COLO668 (cell line): ENCODE results near the gene TDRD10.

Experiments
- DNase-seq: peaks from one replicate; lab custom pipeline; 2025; ENCODE audit not compliant: unreplicated experiment; lab: John Stamatoyannopoulos, UW

The TDRD10 gene

DNA sequence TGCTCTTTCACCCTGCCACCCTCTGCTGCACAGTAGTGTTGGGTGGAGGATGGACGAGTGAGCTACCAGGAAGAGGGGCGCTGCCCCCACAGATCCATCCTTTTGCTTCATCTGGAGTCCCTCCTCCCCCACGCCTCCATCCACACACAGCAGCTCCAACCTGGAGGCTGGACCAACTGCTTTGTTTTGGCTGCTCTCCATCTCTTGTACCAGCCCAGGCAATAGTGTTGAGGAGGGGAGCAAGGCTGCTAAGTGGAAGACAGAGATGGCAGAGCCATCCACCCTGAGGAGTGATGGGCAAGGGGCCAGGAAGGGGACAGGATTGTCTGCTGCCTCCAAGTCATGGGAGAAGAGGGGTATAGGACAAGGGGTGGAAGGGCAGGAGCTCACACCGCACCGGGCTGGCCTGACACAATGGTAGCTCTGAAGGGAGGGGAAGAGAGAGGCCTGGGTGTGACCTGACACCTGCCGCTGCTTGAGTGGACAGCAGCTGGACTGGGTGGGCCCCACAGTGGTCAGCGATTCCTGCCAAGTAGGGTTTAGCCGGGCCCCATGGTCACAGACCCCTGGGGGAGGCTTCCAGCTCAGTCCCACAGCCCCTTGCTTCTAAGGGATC lies 74.0 kb downstream of the TDRD10 start:
- no peak for DNase-seq

DNA sequence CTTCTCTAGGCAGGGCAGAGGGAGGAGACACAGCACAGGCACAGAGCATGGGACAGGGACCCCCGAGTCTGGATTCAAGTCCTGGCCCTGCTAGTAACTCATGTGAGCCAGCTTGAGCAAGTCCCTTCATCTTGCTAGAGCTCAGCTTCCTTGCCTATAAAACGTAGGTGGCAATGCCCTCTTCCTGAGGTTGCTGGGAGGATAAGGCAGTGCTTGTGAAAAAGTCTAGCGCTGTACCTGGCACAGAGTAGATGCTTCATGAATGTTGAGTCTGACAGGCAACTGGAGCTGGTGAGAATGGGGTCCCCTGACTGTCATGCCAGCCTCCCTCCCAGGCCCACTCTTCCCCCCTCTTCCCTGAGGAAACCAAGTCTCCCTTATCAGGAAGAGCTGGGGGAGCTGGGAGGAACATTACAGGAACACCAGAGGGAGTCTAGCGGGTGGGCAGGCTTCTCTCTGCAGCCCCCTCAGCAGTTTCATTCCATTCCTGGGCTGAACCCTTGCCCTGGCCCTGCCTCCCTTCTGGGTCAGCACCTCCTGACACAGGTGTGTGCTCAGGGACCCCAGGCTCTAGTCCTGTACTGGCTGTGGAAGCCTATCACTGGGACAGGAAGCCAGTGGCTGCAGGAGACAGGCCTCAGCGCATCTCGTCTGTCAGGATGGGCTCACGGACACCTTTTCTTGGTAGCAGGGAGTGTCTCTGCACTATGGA lies 75.5 kb downstream of the TDRD10 start:
- no peak for DNase-seq

DNA sequence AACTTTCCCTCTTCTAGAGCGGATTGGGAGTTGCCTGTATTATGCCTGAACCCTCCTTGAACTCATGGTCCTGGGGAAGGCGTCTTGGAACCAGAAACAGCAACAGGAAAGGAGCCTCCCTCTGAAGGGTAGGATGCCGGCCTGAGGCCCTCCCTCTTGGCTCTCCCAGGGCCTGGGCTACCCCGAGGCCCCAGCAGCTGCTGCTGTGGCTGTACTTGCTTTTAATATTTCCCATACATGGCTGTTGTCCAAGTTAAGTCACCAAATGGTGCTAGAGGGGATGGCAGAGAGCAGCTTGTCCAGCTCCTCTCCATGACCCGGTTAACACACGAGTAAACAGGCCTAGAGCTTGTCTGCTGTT lies 76.0 kb downstream of the TDRD10 start:
- no peak for DNase-seq

DNA sequence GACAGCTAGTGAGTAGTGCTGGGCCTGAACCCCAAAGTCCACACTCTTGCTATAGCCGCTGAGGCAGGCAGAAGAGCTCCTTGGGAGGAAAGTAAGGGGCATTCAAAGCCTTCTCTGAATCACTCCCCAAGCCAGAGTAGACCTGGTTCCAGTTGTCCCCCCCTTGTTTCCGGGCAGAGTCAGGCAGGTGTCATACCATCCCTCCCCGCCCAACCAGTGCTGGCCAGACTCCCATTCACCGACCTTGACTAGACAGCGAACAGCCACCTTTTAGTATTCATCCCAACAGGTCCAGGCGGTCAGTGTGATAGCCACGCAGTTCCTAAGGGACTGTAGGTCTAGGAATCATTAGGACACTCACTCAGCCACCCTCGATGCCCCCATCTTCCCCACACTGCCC lies 77.4 kb downstream of the TDRD10 start:
- DNase-seq: no peak

DNA sequence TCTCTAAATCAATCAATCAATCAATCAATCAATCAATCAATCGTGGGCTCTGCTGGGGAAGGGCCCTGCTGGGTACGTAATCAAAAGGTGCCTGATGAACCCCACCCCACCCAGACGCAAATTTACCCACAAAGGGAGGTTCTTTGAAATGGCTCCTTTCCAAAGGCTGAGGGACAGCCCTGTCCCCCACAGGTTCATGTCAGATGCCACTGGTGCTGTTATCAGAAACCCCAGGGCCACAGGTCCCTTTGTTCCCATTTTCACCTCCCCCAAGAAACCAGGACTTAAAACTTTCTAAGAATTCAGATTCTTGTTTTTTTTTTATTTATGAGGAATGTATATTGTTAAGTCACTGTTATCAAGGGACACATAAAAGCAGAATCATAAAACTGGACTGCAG lies 79.7 kb downstream of the TDRD10 start:
- DNase-seq: no peak

DNA sequence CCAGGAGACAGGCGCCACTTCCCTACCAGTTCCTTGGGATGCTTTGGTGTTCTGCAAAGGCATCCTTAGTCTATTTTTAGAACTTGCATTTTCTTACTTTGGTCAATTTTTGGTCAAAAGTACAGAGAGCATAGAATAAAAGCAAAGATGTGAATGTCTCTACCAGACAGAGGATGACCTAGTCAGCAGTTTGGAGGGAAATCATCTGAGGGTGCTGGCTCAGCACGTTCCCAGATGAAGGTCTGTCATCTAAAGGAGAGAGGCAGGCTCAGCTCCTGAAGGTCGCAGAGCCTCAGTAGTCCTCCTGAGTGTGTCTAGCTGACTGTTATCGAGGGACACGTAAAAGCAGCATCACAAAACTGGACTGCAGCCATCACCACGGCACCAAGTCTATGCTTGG lies 80.9 kb downstream of the TDRD10 start:
- DNase-seq: no peak

DNA sequence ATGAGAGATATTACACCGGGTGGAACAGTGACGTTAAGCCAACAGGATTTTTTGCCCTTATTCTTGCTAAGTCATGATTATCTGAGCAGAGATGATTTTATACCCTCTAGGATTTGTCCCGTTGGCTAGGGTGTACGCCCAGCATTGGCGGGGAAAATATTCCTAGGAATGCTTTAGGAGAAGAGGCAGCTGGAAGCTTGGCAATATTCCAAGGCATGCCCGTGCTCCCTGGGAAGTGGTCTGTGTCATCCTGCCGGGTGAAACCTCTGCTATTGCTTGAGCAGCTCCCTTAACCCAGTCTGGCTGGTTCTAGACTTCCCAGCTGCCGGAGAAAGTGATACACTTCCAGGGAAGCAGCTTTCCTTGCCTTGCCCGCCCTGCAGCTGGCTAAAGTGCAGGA lies 81.8 kb downstream of the TDRD10 start:
- no peak for DNase-seq

DNA sequence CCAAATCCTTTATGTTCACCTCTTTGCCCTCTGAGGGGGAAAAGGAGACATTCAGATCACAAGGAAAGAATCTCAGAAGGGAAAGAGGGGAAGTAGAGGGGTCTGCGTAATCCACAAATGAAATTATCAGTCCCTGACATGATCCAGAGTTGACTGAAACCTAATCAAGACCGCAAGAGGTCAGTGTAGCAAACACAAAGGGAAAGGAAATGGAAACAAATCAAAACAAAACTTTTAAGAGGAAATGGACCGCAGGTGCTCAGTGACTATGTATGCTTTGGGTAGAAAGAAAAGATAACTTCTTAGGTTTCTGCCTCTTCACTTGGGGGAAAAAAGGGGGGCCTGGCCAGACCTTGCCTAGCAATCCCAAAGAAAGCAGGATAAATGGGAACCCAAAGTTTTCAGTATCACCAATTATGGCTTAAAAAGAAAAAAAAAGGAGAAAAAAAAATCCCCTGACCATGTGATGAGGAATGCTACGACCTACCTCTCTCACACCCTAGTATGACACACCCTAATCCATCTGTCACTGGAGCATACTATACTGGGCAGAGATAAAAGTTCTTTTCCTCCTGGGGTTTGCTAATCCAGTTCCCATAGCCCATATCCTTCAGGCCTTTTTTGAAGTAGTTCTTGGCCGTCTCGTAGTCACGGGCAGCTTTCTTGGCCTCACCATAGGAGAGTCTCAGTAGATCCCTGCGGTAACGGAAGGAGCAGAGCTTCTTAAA lies 82.4 kb downstream of the TDRD10 start:
- no peak for DNase-seq

DNA sequence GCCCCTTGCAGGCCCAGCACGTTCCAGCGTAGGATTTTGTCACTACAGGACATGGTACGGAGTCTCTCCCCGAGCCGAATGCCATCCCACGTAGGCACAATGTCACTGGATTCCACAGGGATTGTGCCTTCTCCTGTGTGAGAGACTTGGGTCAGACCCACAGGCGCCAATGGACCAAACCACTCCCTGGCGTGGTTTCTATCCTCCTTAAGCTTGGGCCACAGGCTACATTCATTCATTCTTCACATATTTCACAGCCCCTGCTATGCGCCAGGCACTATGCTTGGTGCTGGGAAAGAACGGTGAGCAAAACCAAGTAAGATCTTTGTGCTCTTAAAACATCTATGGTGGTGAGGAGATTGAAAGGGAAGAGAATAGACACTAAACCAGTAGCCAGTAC lies 84.2 kb downstream of the TDRD10 start:
- DNase-seq: no peak

DNA sequence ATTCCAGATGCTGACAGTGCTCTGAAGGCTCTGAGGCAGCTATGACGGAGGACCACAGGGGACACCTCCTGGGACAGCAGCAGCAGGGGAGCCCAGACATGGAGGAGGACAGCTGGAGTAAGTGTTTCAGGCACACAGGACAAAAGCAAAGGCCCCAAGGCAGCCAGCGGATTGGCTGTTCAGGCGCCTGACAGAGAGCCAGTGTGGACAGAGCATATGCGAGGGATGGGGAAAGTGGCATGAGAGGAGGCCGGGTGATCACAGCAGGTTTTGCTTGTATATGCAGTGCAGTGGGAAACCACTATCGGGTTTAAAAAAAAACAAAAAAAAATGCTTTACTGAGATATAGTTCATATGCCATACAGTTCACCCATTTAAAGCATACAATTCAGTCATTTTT lies 84.6 kb downstream of the TDRD10 start:
- no peak for DNase-seq

DNA sequence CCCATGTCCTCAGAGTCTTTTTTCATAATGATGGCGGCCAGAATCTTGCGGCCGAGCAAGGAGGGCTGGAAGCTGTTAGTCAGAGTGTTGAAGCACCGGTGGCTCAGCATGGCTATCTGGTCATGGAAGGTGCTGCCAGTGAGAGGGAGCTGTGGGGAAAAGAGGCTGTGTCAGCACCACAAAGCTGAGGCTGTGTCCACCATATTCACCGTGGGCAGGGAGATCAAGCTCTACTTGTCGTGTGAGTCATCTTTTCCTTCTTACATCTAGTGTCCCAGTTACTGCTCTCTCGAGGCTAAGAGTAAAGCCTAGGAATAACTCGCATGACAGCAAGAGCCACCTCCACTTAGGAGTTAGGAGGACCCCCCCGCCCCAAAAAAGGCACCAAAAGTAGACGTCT lies 87.8 kb downstream of the TDRD10 start:
- no peak for DNase-seq

DNA sequence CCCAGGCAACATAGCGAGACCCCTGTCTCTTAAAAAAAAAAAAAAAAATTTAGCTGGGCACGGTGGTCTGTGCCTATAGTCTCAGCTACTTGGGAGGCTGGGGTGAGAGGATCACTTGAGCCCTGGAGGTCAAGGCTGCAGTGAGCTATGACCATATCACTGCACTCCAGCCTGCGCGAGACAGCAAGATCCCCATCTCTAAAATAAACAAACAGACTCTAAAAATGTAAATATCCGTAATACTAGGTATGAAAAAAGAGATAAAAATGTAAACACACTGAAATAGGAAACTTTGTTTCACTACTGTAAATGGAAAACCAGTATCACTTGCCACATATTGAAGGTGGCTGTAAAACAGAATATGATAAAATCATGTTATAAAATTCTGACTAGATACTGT lies 88.7 kb downstream of the TDRD10 start:
- DNase-seq: no peak

DNA sequence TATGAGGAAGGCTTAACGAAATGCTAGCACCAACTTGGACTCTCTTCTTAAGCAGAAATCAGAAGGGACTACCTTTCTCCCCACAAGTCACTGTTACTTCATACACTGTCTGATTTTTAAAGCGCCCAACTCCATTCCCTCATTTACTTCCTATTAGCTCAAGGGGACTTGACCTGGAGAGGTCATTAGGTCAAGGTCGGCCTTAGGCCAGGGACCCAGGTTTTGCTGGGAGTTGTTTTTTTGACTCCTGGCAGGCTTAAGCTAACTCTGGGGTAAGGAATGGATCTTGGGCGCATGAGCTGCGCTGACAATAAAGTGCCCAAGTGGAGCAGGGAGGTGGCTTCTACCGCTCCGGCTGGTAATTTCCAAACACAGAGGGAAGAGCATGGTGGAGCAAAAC lies 89.2 kb downstream of the TDRD10 start:
- no peak for DNase-seq

DNA sequence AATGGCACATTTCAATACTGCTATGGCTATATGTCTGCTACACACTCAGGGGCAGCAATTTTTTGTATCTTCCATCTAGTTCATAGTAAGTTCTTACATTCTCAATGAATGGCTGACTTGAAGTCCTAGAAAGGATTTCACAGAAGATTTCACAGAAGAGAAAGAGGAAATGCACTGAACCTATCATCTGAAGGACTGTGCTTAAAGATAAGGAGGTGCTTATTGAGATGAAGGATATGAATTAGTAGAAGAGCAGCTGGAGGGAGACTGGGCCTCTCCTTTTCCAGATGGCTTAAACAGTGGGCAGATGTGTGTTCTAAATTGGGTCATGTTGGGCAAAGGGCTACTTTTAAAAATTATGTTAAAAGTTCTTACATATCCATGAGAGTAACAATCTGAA lies 91.4 kb downstream of the TDRD10 start:
- DNase-seq: no peak

DNA sequence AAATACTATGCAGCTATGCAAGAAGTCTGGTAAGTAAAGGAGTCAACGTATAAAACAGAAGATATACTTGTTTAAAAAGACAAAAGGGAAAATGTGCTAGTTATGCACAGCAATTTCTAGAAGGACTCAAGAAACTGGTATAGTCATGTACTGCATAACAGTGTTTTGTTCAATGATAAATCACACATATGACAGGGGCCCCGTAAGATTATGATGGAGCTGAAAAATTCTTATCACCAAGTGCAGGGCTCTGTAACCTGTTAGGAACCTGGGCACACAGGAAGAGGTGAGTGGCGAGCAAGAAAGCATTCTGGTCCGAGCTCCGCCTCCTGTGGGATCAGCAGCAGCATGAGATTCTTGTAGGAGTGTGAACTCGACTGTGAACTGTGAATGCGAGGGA lies 92.8 kb downstream of the TDRD10 start:
- DNase-seq: no peak

DNA sequence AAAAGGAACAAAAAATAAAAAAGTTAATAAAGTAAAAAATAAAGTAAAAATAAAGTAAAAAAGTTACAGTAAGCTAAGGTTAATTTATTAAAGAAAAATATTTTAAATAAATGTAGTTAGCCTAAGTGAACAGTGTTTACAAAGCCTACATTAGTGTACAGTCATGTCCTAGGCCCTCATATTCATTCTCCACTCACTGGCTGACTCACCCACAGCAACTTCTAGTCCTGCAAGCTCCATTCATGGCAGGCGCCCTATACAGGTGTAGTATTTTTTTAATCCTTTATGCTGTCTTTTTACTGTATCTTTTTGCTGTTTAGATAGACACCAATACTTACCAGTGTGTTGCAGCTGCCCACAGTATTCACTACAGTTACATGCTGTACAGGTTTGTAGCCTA lies 93.6 kb downstream of the TDRD10 start:
- DNase-seq: no peak
